ENCODE measurements around the gene NANS.

DNA sequence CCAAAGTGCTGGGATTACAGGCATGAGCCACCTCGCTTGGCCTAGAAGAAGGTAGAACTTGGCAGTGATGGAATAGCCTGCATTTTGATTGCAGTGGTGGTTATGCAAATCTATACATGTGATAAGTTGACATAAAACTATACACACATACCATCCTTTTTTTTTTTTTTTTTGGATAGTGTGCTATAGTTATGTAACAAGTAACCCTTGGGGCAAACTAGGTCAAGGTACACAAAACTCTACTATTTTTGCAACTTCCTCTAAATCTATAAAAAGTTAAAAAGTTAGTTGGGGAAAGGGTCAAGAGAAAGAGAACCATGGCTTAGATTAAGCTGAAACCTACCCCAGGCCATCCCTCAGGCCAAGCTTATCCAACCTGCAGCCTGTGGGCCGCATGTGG lies 51.4 kb downstream of the NANS start:
- TF ChIP-seq, protein P1, sequence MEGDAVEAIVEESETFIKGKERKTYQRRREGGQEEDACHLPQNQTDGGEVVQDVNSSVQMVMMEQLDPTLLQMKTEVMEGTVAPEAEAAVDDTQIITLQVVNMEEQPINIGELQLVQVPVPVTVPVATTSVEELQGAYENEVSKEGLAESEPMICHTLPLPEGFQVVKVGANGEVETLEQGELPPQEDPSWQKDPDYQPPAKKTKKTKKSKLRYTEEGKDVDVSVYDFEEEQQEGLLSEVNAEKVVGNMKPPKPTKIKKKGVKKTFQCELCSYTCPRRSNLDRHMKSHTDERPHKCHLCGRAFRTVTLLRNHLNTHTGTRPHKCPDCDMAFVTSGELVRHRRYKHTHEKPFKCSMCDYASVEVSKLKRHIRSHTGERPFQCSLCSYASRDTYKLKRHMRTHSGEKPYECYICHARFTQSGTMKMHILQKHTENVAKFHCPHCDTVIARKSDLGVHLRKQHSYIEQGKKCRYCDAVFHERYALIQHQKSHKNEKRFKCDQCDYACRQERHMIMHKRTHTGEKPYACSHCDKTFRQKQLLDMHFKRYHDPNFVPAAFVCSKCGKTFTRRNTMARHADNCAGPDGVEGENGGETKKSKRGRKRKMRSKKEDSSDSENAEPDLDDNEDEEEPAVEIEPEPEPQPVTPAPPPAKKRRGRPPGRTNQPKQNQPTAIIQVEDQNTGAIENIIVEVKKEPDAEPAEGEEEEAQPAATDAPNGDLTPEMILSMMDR (optimal IDR thresholded peaks at IDR 0.05 in 1 of 3, IDR thresholded peaks at IDR 0.05 in 1 of 3, conservative IDR thresholded peaks at IDR 0.05 in 1 of 3; ENCODE audit: extremely low read depth in 1 of 3, insufficient read depth in 2 of 3, low read length in 3 of 3): no peak
- TF ChIP-seq EZH2 (IDR thresholded peaks at IDR 0.05; ENCODE audit: low read length): no peak
